ENCODE data around the gene IBTK.
"Not testable (repeated sequence)": the region's sequence is repeated elsewhere in the genome, so short reads cannot be mapped to it uniquely, and the experiment has no call there.

Gene IBTK

GRCh38 chr6:82178759-82179112 lies 68.8 kb downstream of the IBTK start:
- DNase-seq (ENCODE audit: low read depth): no peak

GRCh38 chr6:82178077-82178758 lies 69.3 kb downstream of the IBTK start:
- DNase-seq (ENCODE audit: low read depth): no peak

- no peak for DNase-seq (ENCODE audit: low read depth)
Measured at GRCh38 chr6:82176616-82177015, 70.9 kb downstream of the IBTK start.

- DNase-seq (ENCODE audit: low read depth): no peak
Measured at GRCh38 chr6:82172594-82172993, 75.0 kb downstream of the IBTK start.

- DNase-seq (ENCODE audit: low read depth): no peak
Measured at GRCh38 chr6:82169138-82169876, 78.2 kb downstream of the IBTK start.

- DNase-seq (ENCODE audit: low read depth): no peak
Measured at GRCh38 chr6:82166493-82166892, 81.1 kb downstream of the IBTK start.

GRCh38 chr6:82160255-82160990 lies 87.1 kb downstream of the IBTK start:
- DNase-seq (ENCODE audit: low read depth): no peak

GRCh38 chr6:82152786-82153185 lies 94.8 kb downstream of the IBTK start:
- DNase-seq (ENCODE audit: low read depth): not testable (repeated sequence)

GRCh38 chr6:82151147-82151546 lies 96.4 kb downstream of the IBTK start:
- DNase-seq (ENCODE audit: low read depth): not testable (repeated sequence)

- DNase-seq (ENCODE audit: low read depth): no peak
Measured at GRCh38 chr6:82145926-82146452, 101.6 kb downstream of the IBTK start.

- no peak for DNase-seq (ENCODE audit: low read depth)
Measured at GRCh38 chr6:82144852-82145340, 102.6 kb downstream of the IBTK start.

GRCh38 chr6:82144007-82144851 lies 103.3 kb downstream of the IBTK start:
- DNase-seq (ENCODE audit: low read depth): no peak

- no peak for DNase-seq (ENCODE audit: low read depth)
Measured at GRCh38 chr6:82143041-82143481, 104.5 kb downstream of the IBTK start.

GRCh38 chr6:82142524-82142923 lies 105.0 kb downstream of the IBTK start:
- no peak for DNase-seq (ENCODE audit: low read depth)

GRCh38 chr6:82138075-82138791 lies 109.3 kb downstream of the IBTK start:
- DNase-seq (ENCODE audit: low read depth): no peak

- no peak for DNase-seq (ENCODE audit: low read depth)
Measured at GRCh38 chr6:82131441-82131840, 116.1 kb downstream of the IBTK start.

GRCh38 chr6:82129797-82130196 lies 117.7 kb downstream of the IBTK start:
- no peak for DNase-seq (ENCODE audit: low read depth)

- not testable (repeated sequence) for DNase-seq (ENCODE audit: low read depth)
Measured at GRCh38 chr6:82128973-82129372, 118.6 kb downstream of the IBTK start.

- DNase-seq (ENCODE audit: low read depth): no peak
Measured at GRCh38 chr6:82123632-82124031, 123.9 kb downstream of the IBTK start.
